Cardiac septum (tissue), 1 donor: ENCODE data around the gene THPO. TPM values are rescaled to one million over a fixed set of nuclear protein-coding genes. Genes with fewer than 3 reads are reported as not detected.
"Not testable (repeated sequence)": the region's sequence is repeated elsewhere in the genome, so short reads cannot be mapped to it uniquely, and the experiment has no call there.

ENCODE experiments used
- DNase-seq: peaks from one replicate; pipeline ENCODE4 v3.0.0-alpha.2; 2020; ENCODE audit warnings: low spot score
- intact Hi-C: fragments of 100-400 bp; cut with DNase I; formaldehyde crosslinking; loops from one replicate; pipeline ENCODE4 v1.14.0; 2022
- total RNA-seq: library from RNA; stranded (reverse); fragmentation: NEBNext Ultra II Directional; extraction: Animal tissue kit (Norgen Biotek cat#: 25700); gene quantifications from one replicate; pipeline ENCODE4 v1.2.1, GENCODE V29; 2021
- donor health status: DM: no; HTN: no; CAD: no.

Gene THPO
- total RNA-seq, 1 donor from 2014 or later: 0.48 TPM

DNA sequence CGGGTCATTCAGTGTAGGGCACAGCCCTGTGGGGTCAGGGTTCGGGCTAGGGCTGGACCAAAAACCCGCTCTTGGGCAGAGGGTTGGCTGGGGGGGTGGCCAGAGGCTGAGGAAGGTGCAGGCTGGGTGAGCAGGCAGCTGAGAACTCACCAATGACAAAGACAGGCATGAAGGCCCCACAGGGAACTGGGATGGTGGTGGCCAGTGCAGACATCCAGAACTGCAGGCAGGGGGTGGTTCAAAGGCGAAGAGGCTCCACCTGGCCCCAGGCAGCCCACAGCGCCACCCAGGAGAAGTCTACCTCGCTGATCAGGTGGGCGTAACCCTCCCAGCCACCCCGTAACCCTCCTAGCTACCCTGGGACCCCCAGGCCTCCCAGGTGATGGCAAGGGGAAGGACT lies 23.3 kb downstream of the THPO start:
- intact Hi-C loops: no loop called here
- no peak for DNase-seq

DNA sequence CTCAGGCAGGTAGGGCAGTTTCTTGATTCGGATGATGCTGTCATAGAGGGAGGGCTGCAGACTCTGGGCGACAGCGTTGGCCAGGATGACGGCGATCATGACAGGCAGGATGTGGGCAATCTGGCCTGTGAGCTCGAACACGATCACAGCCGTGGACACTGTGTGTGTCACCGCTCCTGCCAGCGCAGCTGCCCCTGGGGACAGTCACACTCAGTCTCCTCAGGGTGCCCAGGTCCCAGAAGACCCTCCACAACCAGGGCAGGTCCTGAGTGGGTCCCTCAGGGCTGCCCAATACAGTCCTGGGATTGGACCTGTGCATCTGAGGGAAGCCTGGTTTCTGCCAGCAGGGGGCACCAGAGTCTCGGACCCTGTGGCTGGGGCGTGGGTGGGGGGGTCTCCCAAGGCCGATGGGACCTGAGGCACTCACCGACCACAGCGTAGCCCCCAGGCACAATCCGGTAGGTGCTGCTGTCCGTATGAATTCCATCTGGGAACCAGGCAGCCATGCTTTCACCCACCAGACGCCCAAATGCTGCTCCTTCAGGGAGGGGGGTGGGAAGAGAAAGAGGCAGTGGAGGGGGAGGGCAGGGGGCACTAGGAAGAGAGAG lies 23.8 kb downstream of the THPO start:
- intact Hi-C loops: no loop called here
- DNase-seq: no peak

DNA sequence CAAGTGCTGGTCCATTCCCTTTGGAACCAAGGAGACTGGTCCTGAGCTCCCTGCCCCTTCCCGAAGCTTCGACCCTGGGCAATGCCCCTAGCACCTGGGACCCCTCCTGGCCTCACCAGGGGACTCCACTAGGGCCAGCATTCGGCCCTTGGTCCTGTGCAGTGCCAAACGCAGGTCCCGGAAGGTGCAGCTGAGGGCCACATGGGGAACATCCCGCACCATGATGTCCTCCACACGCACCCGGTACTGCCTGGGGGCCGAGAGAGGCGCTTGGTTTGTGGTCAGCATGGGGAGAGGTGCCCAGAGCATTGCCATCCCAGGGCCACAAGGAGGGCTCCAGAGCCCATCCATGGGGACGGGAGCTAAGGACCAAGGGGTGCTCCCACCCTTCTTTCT lies 24.5 kb downstream of the THPO start:
- intact Hi-C loops: no loop called here

DNA sequence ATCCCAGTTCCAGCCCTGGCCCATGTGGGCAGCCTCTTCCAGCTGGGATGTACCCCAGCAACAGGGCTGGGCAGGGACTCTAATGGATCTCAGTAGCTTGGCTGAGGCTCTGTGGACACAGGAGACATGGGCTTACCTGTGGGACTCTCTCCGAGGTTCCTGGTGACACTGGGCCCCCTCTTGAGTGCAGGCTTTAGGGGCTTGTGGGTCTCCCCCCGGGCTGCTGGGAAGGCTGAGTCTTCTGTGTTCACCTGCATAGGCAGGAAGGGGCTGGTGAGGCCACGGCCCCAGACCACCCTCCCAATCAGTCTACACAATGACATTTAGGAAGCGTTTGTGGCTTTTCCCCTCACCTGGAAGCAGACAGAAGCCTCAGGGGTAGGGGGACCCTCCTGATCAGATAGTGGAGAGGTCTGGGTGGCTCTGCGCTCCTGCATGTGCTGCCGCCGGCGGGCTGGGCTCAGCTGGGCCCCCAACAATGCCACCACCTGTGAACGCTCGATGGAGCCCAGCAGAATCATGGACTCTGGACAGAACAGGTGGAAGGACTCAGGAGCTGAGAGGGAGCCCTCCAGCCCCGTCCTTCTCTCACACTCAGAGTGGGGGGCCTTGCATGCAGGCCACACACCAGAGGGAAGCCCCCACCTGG lies 25.0 kb downstream of the THPO start:
- intact Hi-C loops: no loop called here
- no peak for DNase-seq

More for the DNA sequence above, 24.5 kb downstream of the THPO start:
- no peak for DNase-seq

DNA sequence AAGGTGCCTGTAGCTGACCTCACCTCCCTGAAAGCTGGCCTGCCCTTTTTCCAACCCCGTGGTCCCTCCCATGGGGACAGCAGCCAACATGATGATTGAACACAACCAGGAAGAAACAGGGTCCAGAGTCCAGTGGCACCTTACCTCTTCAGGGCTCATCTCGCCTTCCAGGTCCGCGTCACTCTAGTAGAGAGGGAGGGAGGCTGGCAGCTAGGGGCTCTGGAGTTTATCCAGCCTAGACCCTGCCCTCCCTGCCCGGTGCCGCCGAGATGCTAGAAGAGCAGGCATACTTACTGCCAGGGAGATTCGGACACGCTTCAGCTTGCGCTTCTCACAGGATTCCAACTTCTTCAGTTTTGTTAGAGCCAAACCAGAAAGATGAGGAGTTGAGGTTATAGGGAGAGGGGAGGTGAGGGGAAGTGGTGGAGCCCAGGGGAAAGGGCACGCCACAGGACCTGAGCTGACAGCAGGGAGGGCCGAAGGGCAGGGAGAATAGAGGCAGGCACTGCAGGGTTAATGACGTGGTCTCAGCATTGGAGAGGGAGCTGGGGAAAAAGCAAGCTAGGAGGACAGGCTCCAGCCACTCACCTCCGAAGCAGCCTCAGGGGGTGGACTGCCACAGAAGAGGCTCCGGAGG lies 25.7 kb downstream of the THPO start:
- no peak for DNase-seq
- intact Hi-C loops: no loop called here

DNA sequence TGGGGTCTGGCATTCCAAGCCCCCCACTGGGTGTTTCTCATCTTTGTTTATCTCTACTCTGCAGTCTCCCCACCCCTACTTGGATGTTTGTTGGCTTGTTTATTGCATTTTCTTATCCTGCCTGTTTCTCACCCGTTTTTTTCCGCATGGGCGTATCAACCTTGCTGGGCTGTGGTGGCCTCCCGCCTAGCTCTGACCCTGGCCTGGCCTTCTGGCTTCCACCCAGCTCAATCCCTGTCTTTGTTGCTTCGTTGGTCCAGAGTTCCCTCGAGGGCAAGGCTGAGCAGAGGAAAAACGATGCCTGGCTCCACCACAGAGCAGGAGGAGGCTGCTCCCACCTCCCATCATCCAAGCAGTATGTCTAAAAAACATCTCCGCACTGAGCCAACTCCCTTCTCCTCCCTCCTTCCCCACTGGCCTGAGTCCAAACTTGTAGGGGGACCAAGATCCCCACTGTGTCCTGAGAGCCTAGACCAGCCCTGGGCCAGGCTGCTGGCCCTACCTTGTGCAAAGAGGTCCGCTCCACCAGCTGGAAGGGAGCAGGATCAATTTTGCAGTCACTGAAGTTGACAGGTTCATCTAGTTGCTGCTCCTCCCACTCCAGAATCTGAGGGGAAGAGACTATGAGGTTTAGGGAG lies 26.4 kb downstream of the THPO start:
- intact Hi-C loops: no loop called here
- no peak for DNase-seq

DNA sequence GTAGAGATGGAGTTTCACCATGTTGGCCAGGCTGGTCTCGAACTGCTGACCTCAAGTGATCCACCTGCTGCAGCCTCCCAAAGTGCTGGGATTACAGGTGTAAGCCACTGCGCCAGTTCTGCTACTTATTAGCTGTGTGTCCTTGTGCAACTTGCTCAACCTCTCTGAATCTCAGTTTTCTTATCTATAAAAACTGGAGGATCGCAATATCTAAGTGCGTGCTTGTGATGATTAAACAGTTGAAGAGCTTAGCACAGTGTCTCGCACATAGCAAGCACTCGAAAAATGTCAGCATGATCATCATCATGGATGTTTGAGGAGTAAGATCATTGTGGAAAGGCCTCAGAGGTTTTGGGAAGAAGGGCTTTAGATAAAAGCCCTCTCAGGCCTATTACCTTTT lies 27.4 kb downstream of the THPO start:
- intact Hi-C loops: no loop called here
- no peak for DNase-seq

DNA sequence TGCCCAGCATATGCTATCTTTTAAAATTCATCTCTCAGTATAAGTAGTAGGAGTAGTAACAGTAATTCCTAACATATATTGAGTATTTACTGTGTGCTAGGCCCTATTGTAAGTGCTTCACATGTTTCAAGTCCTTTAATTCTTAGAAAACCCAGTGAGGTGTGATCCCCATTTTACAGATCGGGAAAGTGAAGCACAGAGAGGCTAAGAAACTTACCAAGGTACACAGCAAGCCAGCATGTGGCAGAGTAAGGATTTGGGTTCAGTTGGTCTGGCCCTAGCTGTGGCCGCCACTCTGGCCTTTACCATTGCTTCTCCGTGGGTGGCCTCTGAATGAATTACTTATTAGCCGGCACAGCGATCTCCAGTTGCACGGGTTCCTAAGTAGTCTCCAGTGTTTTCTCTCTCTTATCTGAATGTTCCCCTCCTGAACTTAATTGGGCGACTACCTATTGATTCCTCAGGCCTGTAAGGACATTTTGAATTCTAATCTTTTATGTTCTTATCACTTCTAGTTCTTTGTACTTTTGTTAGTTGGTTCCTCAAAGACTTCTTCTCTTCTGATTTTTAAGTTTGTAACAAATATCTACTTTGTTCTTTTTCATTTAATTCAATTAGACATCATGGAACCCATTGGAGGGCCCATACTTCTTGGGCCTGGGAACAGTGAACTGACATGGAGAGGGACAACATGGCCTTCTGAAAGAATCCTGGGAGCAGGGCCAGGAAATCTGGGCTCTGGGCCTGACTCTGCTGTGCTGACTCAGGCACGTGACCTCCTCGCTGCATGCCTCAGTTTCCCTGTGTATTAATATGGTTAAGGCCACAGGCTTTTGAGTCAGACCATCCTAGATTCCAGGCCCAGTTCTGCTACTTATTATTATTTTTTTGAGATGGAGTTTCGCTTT lies 28.2 kb downstream of the THPO start:
- intact Hi-C loops: no loop called here
- no peak for DNase-seq

DNA sequence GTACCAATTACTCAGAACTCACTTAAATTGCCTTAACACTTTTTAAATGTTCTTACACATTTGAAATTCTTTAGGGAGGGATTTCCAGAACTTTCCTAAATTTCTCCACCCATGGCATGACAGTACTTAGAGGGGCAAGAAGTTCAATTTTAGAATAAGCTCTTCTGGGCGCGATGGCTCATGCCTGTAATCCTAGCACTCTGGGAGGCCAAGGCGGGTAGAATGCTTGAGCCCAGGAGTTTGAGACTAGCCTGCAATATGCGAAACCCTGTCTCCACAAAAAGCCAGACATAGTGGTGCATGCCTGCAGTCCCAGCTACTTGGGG lies 30.0 kb downstream of the THPO start:
- DNase-seq: no peak
- intact Hi-C loops: no loop called here

DNA sequence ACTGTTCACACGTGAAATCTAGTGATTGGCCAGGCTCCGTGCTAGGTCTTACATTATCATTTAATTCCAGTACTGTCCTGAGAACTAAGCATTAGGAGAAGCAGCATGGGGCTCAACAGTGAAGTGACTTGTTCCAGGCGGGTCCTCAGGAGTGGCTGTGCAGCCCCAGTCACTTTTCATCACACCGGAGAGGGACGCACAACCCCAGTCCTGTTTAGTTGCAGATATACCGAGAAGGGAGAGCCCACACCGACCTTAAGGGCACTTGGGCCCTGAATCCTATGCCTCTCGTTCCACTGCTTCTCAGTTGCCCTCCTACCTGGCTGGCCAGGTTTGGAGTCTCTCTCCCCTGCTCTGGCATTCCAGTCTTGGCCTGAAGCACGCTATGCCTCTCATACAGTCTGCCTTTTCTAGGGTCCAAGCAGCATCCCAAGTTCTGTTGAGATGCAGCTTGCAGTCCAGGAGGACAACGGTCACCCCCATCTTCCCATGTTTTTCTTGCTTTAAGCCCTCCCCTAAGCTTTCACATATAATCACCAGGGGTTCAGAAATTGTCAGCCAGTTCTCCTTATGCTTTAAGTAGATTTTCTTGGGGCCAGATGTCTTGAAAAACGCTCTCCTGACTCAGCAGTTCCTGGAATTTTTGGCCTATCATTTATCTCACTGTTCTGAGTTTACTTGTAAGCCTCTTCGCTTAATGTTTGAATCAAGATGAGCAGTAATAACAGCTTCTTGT lies 30.5 kb downstream of the THPO start:
- intact Hi-C loops: no loop called here
- no peak for DNase-seq

DNA sequence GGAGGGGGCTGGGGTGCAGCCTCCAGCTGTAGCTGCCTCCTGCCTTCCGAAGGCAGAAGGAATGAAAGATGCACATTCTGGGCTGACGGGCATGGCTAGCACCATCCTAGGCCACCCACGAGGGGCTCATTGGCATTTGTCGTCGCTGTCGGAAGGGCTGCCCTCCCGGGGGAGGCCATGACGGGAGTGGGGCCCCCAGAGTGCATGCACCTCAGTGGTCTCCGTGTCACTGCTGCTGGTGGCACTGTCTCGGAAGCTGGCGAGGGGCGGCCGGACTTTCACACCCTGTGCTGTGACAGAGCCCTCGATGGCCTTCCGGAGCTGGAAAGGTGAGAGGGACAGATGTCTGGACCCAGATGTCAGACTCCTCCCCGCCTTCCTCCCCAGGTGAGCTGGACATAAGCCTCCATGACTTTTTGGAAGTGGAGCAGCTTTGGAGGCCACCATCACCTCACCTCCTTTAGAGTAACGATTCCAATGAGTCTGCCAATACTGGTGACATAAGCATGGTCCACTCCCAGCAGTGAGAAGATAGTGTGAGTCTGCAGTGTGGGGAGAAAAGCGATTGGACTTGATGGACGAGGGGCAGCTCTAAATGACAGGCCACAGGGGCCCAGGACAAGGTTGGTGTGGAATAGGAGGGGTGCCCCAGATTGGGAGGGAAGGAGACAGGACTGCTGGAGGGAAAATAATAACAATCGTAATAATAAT lies 31.4 kb downstream of the THPO start:
- intact Hi-C loops: no loop called here
- DNase-seq: no peak

DNA sequence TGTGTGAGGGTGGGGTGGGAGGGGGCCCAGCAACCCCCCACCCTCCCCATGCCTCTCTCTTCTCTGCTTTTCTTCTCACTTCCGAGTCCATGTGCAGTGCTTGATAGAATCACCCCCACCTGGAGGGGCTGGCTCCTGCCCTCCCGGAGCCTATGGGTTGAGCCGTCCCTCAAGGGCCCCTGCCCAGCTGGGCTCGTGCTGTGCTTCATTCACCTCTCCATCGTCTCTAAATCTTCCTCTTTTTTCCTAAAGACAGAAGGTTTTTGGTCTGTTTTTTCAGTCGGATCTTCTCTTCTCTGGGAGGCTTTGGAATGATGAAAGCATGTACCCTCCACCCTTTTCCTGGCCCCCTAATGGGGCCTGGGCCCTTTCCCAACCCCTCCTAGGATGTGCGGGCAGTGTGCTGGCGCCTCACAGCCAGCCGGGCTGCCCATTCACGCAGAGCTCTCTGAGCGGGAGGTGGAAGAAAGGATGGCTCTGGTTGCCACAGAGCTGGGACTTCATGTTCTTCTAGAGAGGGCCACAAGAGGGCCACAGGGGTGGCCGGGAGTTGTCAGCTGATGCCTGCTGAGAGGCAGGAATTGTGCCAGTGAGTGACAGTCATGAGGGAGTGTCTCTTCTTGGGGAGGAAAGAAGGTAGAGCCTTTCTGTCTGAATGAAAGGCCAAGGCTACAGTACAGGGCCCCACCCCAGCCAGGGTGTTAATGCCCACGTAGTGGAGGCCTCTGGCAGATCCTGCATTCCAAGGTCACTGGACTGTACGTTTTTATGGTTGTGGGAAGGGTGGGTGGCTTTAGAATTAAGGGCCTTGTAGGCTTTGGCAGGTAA lies 32.5 kb downstream of the THPO start:
- intact Hi-C loops: no loop called here
- no peak for DNase-seq

DNA sequence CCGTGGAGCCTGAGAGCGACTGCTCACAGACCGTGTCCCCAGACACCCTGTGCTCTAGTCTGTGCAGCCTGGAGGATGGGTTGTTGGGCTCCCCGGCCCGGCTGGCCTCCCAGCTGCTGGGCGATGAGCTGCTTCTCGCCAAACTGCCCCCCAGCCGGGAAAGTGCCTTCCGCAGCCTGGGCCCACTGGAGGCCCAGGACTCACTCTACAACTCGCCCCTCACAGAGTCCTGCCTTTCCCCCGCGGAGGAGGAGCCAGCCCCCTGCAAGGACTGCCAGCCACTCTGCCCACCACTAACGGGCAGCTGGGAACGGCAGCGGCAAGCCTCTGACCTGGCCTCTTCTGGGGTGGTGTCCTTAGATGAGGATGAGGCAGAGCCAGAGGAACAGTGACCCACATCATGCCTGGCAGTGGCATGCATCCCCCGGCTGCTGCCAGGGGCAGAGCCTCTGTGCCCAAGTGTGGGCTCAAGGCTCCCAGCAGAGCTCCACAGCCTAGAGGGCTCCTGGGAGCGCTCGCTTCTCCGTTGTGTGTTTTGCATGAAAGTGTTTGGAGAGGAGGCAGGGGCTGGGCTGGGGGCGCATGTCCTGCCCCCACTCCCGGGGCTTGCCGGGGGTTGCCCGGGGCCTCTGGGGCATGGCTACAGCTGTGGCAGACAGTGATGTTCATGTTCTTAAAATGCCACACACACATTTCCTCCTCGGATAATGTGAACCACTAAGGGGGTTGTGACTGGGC lies 33.3 kb downstream of the THPO start:
- DNase-seq: no peak

DNA sequence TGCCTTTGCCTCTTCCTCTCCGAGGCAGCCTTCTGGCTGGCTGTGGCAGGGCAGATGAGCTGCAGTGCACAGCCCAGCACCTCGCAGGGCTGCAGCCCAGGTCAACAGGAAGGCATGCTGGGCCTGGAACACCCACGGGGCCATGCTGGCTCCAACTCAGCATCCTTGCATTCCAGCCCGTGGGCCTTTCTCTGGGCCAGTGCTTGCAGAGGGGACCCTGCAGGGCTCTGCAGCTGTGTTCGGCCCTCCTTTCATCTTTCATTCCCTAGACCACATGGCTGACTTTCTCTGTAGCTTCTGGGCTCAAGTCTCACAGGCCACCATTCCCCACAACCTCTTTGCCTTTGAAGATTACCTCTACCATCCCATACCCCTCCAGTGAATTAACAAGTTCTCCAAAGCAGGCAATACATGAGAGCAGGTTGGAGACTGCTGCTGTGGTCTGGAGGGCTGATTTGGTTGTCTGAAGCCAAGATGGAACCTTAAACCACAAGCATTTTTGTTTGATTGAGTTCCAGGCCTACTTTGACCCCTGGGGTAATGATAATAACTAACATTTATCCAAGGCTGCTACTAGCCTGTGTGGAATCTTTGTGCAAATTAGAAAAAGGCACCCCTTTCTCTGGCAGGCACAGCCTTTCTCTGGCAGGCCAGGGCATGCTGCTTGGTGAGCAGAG lies 34.7 kb downstream of the THPO start:
- DNase-seq: no peak

More for the DNA sequence above, 33.3 kb downstream of the THPO start:
- intact Hi-C loops: no loop called here

DNA sequence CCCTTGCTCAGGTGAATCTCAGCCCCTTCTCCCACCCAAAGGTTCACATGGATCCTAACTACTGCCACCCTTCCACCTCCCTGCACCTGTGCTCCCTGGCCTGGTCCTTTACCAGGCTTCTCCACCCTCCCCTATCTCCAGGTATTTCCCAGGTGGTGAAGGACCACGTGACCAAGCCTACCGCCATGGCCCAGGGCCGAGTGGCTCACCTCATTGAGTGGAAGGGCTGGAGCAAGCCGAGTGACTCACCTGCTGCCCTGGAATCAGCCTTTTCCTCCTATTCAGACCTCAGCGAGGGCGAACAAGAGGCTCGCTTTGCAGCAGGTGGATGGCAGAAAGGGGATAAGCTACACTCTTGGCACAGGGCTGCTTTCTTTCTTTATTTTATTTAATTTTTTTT lies 36.1 kb downstream of the THPO start:
- intact Hi-C loops: no loop called here
- DNase-seq: no peak

More for the DNA sequence above, 34.7 kb downstream of the THPO start:
- intact Hi-C loops: no loop called here

DNA sequence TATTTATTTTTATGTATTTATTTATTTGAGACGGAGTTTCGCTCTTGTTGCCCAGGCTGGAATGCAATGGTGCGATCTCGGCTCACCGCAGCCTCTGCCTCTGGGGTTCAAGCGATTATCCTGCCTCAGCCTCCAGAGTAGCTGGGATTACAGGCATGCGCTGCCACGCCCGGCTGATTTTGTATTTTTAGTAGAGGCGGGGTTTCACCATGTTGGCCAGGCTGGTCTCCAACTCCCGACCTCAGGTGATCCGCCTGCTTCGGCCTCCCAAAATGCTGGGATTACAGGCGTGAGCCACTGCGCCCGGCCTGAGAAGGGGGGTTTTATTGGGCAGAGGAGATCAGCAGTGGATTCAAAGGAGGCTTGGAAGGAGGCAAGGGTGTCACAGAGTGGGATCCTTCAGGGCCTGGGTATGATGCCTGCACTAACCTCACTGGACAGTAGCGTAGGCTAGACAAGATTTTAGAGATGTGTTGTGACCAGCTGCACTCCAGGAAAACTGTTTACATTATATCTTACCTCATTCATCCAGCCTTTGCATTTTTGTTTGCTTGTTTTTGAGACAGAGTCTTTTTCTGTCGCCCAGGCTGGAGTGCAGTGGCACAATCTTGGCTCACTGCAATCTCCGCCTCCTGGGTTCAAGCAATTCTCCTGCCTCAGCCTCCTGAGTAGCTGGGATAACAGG lies 38.4 kb downstream of the THPO start:
- intact Hi-C loops, DNase-seq: not testable (repeated sequence)
